GM18868 (cell line): Measurements from ENCODE around the gene TTF2.
"Not testable (repeated sequence)": the region's sequence is repeated elsewhere in the genome, so short reads cannot be mapped to it uniquely, and the experiment has no call there.

Experiments used
- ATAC-seq: cut with Tn5 transposase; IDR thresholded peaks from one replicate; pipeline ENCODE4 v1.9.1; 2021; ENCODE audit warnings: mild to moderate bottlenecking, moderate library complexity; ENCODE audit not compliant: unreplicated experiment

TTF2 gene

GRCh38 chr1:117092594-117092993 lies 32.5 kb downstream of the TTF2 start:
- ATAC-seq = no peak

DNA sequence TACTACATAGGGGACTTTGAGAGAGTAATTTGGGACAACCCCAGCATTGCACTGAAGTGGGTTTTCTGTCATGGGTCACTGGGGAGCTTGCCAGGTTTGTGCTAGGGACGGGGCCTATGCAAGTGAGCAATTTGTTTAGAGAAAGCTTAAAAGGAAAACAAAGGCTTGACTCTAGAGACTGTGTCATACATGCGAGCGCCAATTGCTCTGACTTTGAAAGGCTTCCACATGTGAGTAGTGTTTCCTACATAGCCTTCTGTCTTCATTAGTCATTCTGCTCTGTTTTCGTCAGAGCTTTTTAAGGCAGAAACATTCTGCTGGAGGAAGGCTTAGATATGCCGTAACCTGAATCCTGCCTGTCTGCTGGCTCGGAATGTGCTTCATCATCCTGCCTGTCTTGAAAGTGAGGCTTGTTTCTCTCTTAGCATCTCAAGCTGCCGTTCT lies 33.0 kb downstream of the TTF2 start:
- ATAC-seq = no peak

DNA sequence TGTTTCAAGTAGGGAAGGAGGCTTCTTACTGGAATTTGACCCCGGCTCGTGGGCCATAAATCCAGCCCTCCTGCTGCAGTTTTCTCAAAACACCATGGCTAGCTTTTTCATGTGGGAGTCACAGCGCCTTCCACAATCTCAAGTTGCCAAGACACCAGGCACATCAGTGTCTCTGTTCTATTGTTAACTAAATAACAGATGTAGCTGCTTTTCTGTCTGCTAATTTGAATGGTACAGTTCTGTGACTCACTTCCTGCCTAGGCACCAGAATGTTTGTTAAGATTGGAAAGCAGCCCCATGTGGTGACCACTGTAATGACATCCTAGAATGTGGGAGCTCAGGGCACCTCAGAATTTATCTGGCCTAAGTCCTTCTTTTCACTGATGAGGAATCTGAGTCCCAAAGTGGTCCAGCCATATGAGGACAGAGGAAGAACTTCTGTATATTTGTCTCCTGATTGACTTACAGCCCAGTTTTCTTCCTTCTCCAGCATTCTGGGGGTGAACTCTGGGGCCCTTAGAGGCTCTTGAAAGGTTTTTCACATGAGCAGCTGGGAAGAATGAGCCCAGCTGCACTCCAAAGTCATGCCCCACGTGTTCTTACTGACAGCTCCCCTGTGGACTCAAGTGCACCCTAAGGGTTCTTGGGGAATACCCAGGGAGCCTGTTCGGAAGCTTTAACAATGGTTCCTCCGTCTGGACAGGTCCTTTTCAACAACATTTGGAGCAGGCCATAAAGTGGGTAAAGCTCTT lies 33.9 kb downstream of the TTF2 start:
- ATAC-seq = peak; percentile 89

- no peak for ATAC-seq
These were observed 34.9 kb downstream of the TTF2 start for GRCh38 chr1:117094841-117095604.

DNA sequence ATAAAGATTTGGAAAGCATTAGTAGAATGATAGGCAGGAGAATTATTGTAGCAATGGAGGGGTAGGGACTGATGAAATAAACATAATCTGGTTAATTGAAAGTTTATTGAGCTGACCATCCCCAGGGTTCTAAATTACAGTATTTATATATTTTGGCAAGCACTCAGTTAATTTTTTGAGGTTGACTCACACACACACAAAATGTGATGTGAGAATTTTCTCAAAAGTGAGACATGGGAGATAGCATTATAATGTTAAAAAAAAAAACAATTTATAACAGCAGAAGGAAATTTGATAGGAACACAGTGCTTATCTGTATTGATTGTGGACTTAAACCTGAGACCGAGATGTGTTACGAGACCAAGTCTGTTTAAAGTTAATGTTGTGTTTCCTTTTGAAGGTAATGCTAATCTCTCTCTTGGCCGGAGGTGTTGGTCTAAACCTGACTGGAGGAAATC lies 36.9 kb downstream of the TTF2 start:
- ATAC-seq = no peak

DNA sequence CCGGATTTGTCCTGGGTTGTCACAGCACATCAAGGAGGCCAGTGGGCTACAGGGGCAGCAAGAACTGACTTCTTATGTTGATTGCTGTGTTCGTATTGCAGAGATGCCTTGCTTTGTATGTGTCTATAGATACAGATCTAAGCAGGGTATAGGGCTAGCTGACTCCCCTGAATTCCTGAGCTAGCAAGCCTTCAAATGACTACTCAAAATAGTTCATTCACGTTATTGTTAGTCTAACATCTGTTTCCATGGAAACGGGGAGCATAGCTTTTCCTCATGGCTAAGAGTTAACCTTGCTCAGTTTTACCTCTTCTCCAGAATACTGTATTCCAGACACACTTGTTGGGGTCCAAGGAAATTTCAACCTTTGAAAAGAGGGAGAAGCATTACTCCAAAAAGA lies 37.3 kb downstream of the TTF2 start:
- ATAC-seq = no peak

GRCh38 chr1:117098287-117098890 lies 38.3 kb downstream of the TTF2 start:
- ATAC-seq = no peak

- ATAC-seq = no peak
These were observed 41.2 kb downstream of the TTF2 start for GRCh38 chr1:117101334-117101733.

- ATAC-seq = not testable (repeated sequence)
These were observed 41.7 kb downstream of the TTF2 start for GRCh38 chr1:117101858-117102257.

GRCh38 chr1:117104986-117105385 lies 44.9 kb downstream of the TTF2 start:
- no peak for ATAC-seq

GRCh38 chr1:117105722-117106121 lies 45.6 kb downstream of the TTF2 start:
- no peak for ATAC-seq

- no peak for ATAC-seq
These were observed 46.4 kb downstream of the TTF2 start for GRCh38 chr1:117106478-117106877.

DNA sequence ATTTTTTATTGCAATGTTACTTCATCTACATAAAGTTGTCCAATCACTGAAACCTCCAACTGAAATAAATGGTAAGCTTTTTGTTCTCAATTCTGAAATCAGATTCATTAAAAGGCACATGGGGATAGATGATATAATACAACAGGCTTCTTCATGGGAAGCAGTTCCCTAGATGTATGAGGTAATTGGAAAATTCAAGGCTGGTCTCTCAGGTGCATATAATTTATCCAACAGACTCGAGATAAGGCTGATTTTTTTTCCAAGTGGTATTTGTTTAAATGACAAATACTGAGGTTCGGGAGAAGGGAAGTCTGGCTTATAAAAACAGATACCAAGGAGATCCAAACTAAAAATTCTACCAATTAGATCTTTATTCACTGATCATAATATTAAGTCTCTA lies 47.2 kb downstream of the TTF2 start:
- ATAC-seq = no peak

- ATAC-seq = no peak
These were observed 50.6 kb downstream of the TTF2 start for GRCh38 chr1:117110774-117111173.

DNA sequence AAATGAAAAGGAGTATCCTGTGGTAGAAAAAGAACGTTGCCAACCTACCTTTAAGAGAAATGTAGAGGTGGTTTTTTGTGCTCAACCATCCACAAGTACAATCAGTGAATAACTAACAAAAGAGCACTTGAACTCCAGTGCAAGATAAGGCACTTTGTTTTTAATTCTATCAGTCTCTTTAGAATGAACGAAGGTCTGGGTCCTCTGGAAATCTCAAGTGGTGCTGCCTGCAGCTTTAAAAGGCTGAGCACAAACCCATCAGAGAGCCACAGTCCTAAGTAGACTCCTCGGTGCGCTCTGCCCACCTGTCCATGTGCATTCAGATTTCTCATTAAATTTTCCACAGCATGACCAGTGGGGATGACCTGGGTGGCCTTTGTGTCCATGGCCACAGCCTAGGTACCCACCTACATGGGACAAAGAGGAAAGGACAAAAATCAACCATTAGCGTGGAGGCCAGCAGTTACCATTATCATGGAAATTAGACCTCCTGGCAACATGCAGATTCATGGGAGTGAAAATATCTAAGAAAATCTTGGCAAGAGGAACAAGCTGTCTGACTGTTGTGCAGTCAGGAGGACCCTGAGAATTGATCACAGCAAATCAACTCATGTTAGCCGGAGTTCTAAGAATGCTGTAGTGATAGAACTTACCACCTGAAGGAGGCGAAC lies 52.1 kb downstream of the TTF2 start:
- no peak for ATAC-seq

- ATAC-seq = no peak
These were observed 53.1 kb downstream of the TTF2 start for GRCh38 chr1:117113199-117113598.

GRCh38 chr1:117114877-117115276 lies 54.8 kb downstream of the TTF2 start:
- no peak for ATAC-seq

DNA sequence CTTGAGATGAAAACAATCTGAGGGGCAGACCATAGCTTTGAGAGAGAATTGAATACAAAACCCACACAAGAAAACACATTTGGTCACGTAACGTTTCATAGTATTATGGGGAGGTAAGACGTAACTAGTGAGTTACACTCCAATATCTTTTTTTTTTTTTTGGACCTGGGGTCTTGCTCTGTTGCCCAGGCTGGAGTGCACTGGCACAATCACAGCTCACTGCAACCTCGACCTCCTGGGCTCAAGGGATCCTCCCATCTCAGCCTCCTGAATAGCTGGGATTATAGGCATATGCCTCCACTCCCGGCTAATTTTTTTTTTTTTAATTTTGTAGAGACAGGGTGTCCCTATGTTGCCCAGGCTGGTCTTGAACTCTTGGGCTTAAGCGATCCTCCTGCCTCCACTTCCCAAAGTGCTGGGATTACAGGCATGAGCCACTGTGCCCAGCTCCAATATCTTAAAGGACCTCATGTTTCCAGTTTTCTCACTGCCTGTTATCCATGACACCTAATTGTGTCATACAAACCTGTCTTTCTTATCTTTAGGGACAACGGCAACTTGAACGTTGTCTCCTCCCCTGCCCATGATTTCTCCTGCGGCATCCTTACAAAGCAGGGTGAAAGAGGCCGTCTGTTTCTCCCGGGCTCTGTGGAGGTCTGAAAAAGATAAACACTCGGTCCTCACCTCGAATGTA lies 56.1 kb downstream of the TTF2 start:
- no peak for ATAC-seq

GRCh38 chr1:117116784-117117130 lies 56.6 kb downstream of the TTF2 start:
- ATAC-seq = no peak

GRCh38 chr1:117117697-117118096 lies 57.6 kb downstream of the TTF2 start:
- ATAC-seq = no peak

GRCh38 chr1:117118137-117118536 lies 58.0 kb downstream of the TTF2 start:
- ATAC-seq = no peak
